ENCODE measurements around the gene SEMA6B.

DNA sequence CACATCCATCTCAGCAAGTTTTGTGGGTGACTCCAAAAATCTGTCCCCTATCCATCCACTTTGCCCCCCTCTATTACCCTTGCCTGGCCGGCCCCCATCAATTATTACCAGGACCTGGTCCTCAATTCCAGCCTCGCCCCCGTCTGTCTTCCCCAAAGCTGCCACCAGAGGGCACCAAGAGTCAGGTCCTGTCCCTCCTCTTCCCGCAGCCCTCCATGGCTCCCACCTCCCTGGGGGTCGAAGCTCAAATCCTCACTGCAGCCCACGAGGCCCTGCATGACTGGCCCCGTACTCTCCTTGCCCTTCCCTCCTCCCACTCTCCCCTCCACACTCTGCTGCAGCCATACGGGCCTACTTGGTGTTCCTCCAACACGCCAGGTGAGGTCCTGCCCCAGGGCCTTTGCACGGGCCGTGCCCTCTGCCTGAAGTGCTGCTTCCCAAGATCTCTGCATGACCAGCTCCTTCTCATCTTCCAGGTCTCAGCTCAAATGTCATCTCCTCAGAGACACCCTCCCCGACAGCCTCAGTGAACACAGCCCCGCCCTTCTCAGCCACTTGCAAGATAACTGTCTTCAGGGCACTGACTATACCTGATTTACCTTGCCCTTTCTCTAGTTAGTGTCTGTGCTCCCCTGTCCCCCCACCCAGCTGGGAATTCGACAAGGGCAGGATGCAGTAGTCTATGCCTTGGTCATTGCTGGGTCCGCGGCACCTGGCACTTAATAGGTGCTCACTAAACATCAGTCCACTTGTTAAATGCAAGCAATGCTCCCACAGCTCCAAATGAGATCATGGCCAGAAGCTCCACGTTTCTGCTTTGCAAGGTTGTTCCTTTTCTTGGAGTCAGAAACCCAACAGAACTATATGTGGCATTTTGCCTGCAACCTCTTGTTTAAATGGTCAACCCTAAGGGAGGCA lies 16.8 kb upstream of the SEMA6B start:
- TF ChIP-seq MXI1 (IDR thresholded peaks at IDR 0.05; ENCODE audit: low read depth, low read length): no peak
- TF ChIP-seq, protein P1, sequence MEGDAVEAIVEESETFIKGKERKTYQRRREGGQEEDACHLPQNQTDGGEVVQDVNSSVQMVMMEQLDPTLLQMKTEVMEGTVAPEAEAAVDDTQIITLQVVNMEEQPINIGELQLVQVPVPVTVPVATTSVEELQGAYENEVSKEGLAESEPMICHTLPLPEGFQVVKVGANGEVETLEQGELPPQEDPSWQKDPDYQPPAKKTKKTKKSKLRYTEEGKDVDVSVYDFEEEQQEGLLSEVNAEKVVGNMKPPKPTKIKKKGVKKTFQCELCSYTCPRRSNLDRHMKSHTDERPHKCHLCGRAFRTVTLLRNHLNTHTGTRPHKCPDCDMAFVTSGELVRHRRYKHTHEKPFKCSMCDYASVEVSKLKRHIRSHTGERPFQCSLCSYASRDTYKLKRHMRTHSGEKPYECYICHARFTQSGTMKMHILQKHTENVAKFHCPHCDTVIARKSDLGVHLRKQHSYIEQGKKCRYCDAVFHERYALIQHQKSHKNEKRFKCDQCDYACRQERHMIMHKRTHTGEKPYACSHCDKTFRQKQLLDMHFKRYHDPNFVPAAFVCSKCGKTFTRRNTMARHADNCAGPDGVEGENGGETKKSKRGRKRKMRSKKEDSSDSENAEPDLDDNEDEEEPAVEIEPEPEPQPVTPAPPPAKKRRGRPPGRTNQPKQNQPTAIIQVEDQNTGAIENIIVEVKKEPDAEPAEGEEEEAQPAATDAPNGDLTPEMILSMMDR (IDR thresholded peaks at IDR 0.05): peak; percentile 84
- TF ChIP-seq, protein P2, sequence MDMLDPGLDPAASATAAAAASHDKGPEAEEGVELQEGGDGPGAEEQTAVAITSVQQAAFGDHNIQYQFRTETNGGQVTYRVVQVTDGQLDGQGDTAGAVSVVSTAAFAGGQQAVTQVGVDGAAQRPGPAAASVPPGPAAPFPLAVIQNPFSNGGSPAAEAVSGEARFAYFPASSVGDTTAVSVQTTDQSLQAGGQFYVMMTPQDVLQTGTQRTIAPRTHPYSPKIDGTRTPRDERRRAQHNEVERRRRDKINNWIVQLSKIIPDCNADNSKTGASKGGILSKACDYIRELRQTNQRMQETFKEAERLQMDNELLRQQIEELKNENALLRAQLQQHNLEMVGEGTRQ (IDR thresholded peaks at IDR 0.05; ENCODE audit: borderline replicate concordance, low read depth, low read length): no peak
- TF ChIP-seq EZH2phosphoT487 (IDR thresholded peaks at IDR 0.05; ENCODE audit: borderline replicate concordance, low read depth): no peak
- TF ChIP-seq NFIC (IDR thresholded peaks at IDR 0.05; ENCODE audit: borderline replicate concordance): no peak
- no peak for TF ChIP-seq POLR2AphosphoS5 (IDR thresholded peaks at IDR 0.05; ENCODE audit: low read depth, low read length)
- TF ChIP-seq TAF1 (IDR thresholded peaks at IDR 0.05; ENCODE audit: borderline replicate concordance, low read depth, low read length): no peak
- TF ChIP-seq, protein P3, sequence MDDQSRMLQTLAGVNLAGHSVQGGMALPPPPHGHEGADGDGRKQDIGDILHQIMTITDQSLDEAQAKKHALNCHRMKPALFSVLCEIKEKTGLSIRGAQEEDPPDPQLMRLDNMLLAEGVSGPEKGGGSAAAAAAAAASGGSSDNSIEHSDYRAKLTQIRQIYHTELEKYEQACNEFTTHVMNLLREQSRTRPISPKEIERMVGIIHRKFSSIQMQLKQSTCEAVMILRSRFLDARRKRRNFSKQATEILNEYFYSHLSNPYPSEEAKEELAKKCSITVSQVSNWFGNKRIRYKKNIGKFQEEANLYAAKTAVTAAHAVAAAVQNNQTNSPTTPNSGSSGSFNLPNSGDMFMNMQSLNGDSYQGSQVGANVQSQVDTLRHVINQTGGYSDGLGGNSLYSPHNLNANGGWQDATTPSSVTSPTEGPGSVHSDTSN (IDR thresholded peaks at IDR 0.05): no peak
- TF ChIP-seq, protein P4, sequence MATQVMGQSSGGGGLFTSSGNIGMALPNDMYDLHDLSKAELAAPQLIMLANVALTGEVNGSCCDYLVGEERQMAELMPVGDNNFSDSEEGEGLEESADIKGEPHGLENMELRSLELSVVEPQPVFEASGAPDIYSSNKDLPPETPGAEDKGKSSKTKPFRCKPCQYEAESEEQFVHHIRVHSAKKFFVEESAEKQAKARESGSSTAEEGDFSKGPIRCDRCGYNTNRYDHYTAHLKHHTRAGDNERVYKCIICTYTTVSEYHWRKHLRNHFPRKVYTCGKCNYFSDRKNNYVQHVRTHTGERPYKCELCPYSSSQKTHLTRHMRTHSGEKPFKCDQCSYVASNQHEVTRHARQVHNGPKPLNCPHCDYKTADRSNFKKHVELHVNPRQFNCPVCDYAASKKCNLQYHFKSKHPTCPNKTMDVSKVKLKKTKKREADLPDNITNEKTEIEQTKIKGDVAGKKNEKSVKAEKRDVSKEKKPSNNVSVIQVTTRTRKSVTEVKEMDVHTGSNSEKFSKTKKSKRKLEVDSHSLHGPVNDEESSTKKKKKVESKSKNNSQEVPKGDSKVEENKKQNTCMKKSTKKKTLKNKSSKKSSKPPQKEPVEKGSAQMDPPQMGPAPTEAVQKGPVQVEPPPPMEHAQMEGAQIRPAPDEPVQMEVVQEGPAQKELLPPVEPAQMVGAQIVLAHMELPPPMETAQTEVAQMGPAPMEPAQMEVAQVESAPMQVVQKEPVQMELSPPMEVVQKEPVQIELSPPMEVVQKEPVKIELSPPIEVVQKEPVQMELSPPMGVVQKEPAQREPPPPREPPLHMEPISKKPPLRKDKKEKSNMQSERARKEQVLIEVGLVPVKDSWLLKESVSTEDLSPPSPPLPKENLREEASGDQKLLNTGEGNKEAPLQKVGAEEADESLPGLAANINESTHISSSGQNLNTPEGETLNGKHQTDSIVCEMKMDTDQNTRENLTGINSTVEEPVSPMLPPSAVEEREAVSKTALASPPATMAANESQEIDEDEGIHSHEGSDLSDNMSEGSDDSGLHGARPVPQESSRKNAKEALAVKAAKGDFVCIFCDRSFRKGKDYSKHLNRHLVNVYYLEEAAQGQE (IDR thresholded peaks at IDR 0.05; ENCODE audit: low read depth, low read length): no peak
- no peak for TF ChIP-seq FOXJ3 (CRISPR knock-in tag; IDR thresholded peaks at IDR 0.05)
- TF ChIP-seq, protein P5, sequence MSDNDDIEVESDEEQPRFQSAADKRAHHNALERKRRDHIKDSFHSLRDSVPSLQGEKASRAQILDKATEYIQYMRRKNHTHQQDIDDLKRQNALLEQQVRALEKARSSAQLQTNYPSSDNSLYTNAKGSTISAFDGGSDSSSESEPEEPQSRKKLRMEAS (IDR thresholded peaks at IDR 0.05; ENCODE audit: low read depth): no peak
- no peak for TF ChIP-seq CHD2 (IDR thresholded peaks at IDR 0.05; ENCODE audit: low read length, partially characterized antibody)
